HG02678 (cell line): ENCODE data around the gene SLC44A2.

Source experiments
- ATAC-seq: cut with Tn5 transposase; IDR thresholded peaks from one replicate; pipeline ENCODE4 v1.9.1; 2021; ENCODE audit warnings: mild to moderate bottlenecking, moderate library complexity; ENCODE audit not compliant: unreplicated experiment

The SLC44A2 gene

DNA sequence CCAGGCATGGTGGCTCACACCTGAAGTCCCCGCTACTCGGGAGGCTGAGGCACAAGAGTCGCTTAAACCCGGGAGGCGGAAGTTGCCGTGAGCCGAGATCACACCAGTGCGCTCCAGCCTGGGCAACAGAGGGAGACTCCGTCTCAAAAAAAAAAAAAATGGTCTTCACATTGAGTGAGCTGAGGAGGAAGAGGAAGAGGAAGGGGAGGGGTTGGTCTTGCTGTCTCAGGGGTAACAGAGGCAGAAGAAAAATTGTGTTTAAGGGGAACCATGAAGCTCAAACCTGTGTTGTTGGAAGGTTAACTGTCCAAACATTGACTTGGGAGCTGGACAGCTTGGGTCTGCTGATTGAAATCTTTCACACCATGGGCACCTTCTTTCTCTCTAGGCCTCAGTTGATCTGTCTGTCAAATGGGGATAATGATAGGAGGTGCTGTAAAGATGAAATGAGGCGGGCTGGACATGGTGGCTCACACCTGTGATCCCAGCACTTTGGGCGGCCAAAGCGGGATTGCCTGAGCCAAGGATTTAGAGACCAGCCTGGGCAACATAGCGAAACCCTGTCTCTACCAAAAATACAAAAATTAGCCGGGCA lies 9.8 kb upstream of the SLC44A2 start:
- no peak for ATAC-seq

DNA sequence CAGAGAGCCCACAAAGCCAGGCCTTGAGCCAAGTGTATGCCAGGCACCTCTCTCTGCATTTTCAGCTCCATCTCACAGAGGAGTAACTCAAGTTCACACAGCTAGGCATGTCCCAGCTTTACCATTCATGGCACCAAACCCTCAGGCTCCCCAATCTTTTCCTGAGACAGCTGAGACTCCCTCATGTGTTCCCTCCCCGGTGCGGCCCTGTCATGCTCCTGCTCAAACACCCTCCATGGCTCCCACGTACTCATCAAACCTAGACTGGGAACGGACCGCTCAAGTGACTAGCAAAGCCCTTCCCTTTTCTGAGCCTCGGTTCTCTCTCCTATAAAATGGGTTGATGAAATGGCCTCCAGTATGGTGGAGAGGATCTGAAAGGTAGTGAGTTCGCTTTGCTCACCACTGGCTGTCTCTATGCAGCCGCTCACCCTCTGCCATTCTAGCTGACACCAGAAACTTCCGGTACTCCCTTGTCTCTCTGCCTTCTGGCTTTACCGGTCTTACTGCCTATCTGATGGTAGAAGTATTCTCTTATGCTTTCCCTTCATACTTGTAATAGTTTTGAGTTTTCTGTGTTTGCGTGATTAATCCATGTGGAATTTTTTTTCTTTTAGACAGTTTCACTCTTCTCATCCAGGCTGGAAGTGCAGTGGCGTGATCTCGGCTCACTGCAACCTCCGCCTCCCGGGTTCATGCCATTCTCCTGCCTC lies 7.8 kb upstream of the SLC44A2 start:
- no peak for ATAC-seq

DNA sequence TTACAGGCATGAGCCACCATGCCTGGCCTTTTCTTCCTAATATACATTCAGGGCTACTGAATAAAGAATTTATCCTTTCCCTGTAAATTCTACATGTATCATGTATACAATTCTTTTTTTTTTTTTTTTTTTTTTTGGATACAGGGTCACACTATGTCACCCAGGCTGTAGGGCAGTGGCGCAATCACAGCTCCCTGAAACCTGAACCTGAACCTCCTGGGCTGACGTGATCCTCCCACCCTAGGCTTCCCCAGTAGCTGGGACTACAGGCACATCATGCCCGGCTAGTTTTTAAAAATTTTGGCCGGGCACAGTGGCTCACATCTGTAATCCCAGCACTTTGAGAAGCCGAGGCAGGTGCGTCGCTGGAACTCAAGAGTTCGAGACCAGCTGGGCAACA lies 6.5 kb upstream of the SLC44A2 start:
- ATAC-seq = no peak

GRCh38 chr19:10620786-10621185 lies 4.6 kb upstream of the SLC44A2 start:
- ATAC-seq = no peak

DNA sequence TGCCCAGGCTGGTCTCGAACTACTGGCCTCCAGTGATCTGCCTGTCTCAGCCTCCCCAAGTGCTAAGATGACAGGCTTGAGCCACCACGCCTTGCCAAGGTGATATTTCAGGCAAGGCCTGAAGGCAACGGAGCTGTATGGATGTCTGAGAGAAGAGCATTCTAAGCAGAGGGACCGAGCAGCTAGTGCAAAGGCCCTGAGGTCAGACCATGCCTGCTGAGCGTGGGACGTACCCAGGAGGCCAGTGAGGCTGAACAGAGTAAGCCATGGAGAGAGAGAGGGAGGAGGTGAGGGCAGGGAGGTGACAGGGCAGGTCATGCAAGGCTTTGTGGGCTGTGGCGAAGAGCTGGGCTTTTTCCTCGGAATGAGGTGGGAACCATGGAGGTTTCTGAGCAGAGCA lies 3.4 kb upstream of the SLC44A2 start:
- no peak for ATAC-seq

- no peak for ATAC-seq
These were observed 768 bp upstream of the SLC44A2 start for GRCh38 chr19:10624585-10624984.

DNA sequence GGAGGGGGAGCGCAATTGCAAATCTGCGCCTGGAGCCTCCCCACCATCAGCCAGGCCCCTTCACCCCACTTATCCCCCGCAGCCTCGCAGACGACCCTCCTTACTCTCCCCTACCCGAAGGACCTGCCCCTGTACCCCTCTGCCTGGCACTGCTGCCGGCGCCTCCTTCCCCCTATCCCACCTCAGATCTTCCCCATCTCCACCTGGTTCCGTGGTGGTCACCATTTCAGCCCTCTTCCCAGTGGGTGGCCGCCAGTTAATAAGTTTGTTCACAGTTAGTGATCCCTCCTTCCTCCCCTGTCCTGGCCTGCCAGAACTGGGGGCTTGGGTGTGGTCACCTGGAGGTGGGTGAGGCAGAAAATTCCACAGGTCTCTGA lies 397 bp downstream of the SLC44A2 start:
- no peak for ATAC-seq

DNA sequence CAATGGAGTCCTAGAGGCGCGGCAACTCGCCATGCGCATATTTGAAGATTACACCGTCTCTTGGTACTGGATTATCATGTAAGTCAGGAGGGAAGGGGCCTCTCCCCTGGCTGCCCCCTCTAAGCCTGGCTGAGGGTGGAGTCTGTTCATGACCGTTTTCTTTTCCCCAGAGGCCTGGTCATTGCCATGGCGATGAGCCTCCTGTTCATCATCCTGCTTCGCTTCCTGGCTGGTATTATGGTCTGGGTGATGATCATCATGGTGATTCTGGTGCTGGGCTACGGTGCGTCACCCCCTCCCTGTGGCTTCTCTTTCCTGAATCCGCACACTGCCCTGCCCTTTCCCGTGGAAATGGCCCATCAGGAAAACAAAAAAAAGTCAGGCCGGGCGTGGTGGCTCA lies 6.5 kb downstream of the SLC44A2 start:
- no peak for ATAC-seq

GRCh38 chr19:10634430-10634829 lies 9.1 kb downstream of the SLC44A2 start:
- ATAC-seq = no peak

DNA sequence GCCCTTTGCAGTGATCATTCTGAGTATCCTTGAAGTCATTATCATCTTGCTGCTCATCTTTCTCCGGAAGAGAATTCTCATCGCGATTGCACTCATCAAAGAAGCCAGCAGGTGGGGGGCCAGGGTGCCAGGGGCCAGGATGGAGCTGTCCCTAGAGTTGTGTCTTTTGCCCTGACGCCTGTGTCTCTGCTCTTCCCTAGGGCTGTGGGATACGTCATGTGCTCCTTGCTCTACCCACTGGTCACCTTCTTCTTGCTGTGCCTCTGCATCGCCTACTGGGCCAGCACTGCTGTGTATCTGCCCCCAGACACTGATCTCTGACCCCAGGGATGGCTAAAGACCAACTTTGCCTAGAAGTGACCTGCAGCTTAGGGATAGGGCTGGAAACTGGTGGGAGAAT lies 9.6 kb downstream of the SLC44A2 start:
- no peak for ATAC-seq

- no peak for ATAC-seq
These were observed 11.1 kb downstream of the SLC44A2 start for GRCh38 chr19:10636304-10636972.

DNA sequence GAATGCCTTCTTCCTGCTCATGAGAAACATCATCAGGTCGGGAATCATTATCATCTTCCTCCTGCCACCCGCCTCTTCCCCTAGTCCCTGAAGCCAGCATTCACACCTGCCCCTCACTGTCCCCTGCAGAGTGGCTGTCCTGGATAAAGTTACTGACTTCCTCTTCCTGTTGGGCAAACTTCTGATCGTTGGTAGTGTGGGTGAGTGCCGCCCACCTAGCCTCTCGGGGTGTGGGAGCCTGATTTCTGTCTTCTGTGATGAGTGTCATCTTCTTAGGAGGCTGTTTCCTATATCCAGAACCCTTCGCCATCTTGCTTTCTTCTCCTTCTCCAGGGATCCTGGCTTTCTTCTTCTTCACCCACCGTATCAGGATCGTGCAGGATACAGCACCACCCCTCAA lies 12.5 kb downstream of the SLC44A2 start:
- no peak for ATAC-seq

- ATAC-seq = no peak
These were observed 14.5 kb downstream of the SLC44A2 start for GRCh38 chr19:10639836-10640235.

DNA sequence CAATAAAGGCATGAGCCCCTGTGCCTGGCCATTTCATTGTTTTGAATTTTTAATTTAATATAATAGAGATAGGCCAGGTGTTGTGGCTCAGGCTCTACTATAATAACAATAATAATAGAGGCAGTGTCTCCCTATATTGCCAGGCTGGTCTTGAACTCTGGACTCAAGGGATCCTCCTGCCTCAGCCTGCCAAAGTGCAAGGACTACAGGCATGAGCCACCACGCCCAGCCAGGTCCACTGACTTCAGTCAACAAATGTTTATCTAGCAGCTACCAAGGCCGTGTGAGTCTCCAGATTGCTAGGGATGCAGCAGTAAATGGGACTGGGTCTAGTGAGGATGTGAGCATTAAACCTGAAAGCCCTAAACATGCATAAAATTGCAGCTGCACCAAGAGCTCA lies 15.0 kb downstream of the SLC44A2 start:
- no peak for ATAC-seq

DNA sequence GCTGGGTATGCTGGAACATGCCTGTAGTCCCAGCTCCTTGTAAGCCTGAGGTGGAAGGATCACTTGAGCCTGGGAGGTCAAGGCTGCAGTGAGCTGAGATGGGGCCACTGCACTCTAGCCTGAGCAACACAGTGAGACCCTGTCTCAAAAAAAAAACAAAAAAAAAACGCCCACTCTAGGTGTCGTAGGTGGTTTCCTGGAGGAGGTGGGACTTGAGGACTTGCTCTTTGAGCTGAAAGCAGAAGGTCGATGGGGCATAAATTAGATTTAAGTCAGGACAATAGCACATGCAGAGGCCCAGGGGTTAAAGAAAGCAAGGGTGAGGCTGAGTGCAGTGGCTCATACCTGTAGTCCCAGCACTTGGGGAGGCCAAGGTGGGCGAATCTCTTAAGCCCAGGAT lies 15.9 kb downstream of the SLC44A2 start:
- no peak for ATAC-seq

GRCh38 chr19:10642473-10643171 lies 17.3 kb downstream of the SLC44A2 start:
- ATAC-seq = no peak

DNA sequence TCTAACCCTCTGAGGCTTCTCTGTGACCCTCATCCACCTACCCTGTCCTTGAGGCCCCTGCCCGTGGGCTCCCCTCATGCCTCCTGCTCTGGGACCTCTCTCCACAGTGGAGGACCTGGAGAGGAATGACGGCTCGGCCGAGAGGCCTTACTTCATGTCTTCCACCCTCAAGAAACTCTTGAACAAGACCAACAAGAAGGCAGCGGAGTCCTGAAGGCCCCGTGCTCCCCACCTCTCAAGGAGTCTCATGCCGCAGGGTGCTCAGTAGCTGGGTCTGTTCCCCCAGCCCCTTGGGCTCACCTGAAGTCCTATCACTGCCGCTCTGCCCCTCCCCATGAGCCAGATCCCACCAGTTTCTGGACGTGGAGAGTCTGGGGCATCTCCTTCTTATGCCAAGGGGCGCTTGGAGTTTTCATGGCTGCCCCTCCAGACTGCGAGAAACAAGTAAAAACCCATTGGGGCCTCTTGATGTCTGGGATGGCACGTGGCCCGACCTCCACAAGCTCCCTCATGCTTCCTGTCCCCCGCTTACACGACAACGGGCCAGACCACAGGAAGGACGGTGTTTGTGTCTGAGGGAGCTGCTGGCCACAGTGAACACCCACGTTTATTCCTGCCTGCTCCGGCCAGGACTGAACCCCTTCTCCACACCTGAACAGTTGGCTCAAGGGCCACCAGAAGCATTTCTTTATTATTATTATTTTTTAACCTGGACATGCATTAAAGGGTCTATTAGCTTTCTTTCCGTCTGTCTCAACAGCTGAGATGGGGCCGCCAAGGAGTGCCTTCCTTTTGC lies 18.0 kb downstream of the SLC44A2 start:
- no peak for ATAC-seq

DNA sequence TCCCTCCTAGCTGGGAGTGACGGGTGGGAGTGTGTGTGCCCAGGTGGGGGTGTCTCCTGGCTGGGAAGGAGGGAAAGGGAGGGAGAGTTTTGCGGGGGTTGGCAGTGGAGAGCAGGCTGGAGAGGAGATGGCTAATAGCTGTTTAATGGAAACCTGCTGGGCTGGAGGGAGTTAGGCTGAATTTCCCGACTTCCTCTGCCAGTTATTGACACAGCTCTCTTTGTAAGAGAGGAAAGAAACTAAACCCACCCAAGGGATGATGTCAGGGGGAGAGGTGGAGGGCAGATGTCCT lies 18.6 kb downstream of the SLC44A2 start:
- ATAC-seq = no peak

- ATAC-seq = no peak
These were observed 19.1 kb downstream of the SLC44A2 start for GRCh38 chr19:10644260-10645007.

DNA sequence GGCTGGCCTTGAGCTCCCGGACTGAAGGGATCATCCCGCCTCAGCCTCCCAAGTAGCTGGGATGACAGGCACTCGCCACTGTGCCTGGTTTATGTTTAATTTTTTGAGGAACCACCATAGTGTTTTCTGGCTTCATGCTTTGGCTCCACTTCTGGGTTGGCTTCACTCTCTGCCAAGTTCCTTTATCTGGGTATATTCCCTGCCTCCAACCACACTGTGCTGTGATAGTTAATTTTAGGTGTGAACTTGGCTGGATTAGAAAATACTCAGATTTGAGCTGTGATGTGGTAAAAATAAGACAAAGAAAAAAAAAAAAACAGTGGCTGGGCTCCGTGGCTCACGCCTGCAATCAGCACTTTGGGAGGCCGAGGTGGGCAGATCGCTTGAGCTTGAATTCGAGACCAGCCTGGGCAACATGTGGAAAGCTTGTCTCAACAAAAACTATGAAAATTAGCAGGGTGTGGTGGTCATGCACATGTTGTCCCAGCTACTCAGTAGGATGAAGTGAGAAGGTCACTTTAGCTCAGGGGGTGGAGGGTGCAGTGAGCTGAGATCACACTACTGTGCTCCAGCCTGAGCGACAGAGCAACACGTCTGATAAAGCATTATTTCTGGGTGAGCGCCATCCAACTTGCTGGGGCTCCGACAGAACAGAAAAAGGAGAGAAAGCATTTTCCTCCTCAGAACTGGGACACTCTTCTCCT lies 21.3 kb downstream of the SLC44A2 start:
- no peak for ATAC-seq
